KMS-11 (cell line): ENCODE data around the gene ALOX5.

ENCODE experiments used
- H2AFZ ChIP-seq: fragments of 200-600 bp; sonication (generic); 2 replicates; pipeline ENCODE4 v1.6.1; 2016; ENCODE audit warnings: antibody characterized with exemption, mixed run types, low read depth
- H3K27ac ChIP-seq: fragments of 200-600 bp; sonication (generic); 2 replicates; pipeline ENCODE4 v1.6.1; 2016; ENCODE audit warnings: mild to moderate bottlenecking, mixed run types
- H3K27me3 ChIP-seq: fragments of 200-600 bp; sonication (generic); 2 replicates; pipeline ENCODE4 v1.6.1; 2017; ENCODE audit warnings: mild to moderate bottlenecking, low read depth, mixed run types, moderate library complexity; ENCODE audit not compliant: insufficient read depth
- H3K36me3 ChIP-seq: fragments of 200-600 bp; sonication (generic); 2 replicates; pipeline ENCODE4 v1.6.1; 2017; ENCODE audit warnings: mild to moderate bottlenecking, mixed run types; ENCODE audit not compliant: insufficient read depth
- H3K4me1 ChIP-seq: fragments of 200-600 bp; sonication (generic); 2 replicates; pipeline ENCODE4 v1.6.1; 2016; ENCODE audit warnings: mild to moderate bottlenecking, low read depth, mixed run types; ENCODE audit not compliant: poor library complexity, severe bottlenecking
- H3K4me2 ChIP-seq: fragments of 200-600 bp; sonication (generic); 2 replicates; pipeline ENCODE4 v1.7.0; 2016; ENCODE audit warnings: mild to moderate bottlenecking, mixed run types
- H3K4me3 ChIP-seq: fragments of 200-600 bp; sonication (generic); IDR thresholded peaks from 2 replicates; pipeline ENCODE4 v1.6.1; 2017; ENCODE audit warnings: low read depth, low read length, mixed read lengths; ENCODE audit not compliant: insufficient read depth
- H3K79me2 ChIP-seq: fragments of 200-600 bp; sonication (generic); 2 replicates; pipeline ENCODE4 v1.6.1; 2016; ENCODE audit warnings: low read depth, mixed run types; ENCODE audit not compliant: insufficient read depth
- H3K9ac ChIP-seq: fragments of 200-600 bp; sonication (generic); 2 replicates; pipeline ENCODE4 v1.6.1; 2016; ENCODE audit warnings: mild to moderate bottlenecking, mixed run types
- H4K20me1 ChIP-seq: fragments of 200-600 bp; sonication (generic); 2 replicates; pipeline ENCODE4 v1.6.1; 2016; ENCODE audit warnings: mild to moderate bottlenecking, mixed run types; ENCODE audit not compliant: insufficient read depth
- CTCF ChIP-seq: fragments of 200-600 bp; sonication (generic); conservative IDR thresholded peaks from 2 replicates; pipeline ENCODE4 v1.6.1; 2017; ENCODE audit warnings: low read depth, mild to moderate bottlenecking, antibody characterized with exemption, low read length, moderate library complexity, mixed read lengths

The ALOX5 gene

GRCh38 chr10:45398595-45398994 lies 24.6 kb downstream of the ALOX5 start:
- no peak overlapping the region for H2AFZ ChIP-seq
- H3K4me3 ChIP-seq: no peak overlapping the region
- H3K27me3 ChIP-seq: no peaks in the 10 kb centered on the region
- H4K20me1 ChIP-seq: no peaks in the 10 kb centered on the region
- H3K9ac ChIP-seq: no peak overlapping the region
- no peak overlapping the region for H3K4me2 ChIP-seq
- H3K4me1 ChIP-seq: no peaks in the 10 kb centered on the region
- no peaks in the 10 kb centered on the region for H3K36me3 ChIP-seq
- H3K79me2 ChIP-seq: no peaks in the 10 kb centered on the region
- no peak for TF ChIP-seq CTCF
- no peak overlapping the region for H3K27ac ChIP-seq

GRCh38 chr10:45399113-45399512 lies 25.1 kb downstream of the ALOX5 start:
- Histone ChIP-seq H3K79me2 (no peaks in the 10 kb centered on the region), H2AFZ (no peak overlapping the region), H4K20me1 (no peaks in the 10 kb centered on the region), H3K4me1 (no peaks in the 10 kb centered on the region), H3K27me3 (no peaks in the 10 kb centered on the region), H3K4me3 (no peak overlapping the region), H3K36me3 (no peaks in the 10 kb centered on the region), H3K4me2 (no peak overlapping the region), H3K9ac (no peak overlapping the region), H3K27ac (no peak overlapping the region)
- no peak for TF ChIP-seq CTCF

- TF ChIP-seq CTCF: no peak
- no peaks in the 10 kb centered on the region for H3K4me1 ChIP-seq
- H3K9ac ChIP-seq: no peak overlapping the region
- no peaks in the 10 kb centered on the region for H4K20me1 ChIP-seq
- no peak overlapping the region for H2AFZ ChIP-seq
- no peaks in the 10 kb centered on the region for H3K36me3 ChIP-seq
- H3K79me2 ChIP-seq: no peaks in the 10 kb centered on the region
- H3K27me3 ChIP-seq: no peaks in the 10 kb centered on the region
- no peak overlapping the region for H3K4me2 ChIP-seq
- H3K27ac ChIP-seq: no peak overlapping the region
- H3K4me3 ChIP-seq: no peak overlapping the region
Measured at GRCh38 chr10:45403151-45403550, 29.1 kb downstream of the ALOX5 start.

GRCh38 chr10:45404087-45404769 lies 30.2 kb downstream of the ALOX5 start:
- Histone ChIP-seq H3K36me3 (no peaks in the 10 kb centered on the region), H3K27ac (no peak overlapping the region)

More at GRCh38 chr10:45404087-45404769, 30.2 kb downstream of the ALOX5 start:
- Histone ChIP-seq H3K4me3 (no peak overlapping the region), H3K27me3 (no peaks in the 10 kb centered on the region), H2AFZ (no peak overlapping the region), H3K9ac (no peak overlapping the region), H3K4me1 (no peaks in the 10 kb centered on the region), H3K4me2 (no peak overlapping the region), H3K79me2 (no peaks in the 10 kb centered on the region), H4K20me1 (no peaks in the 10 kb centered on the region)
- no peak for TF ChIP-seq CTCF
